Measurements from ENCODE around the gene FCER1G. TPM values are rescaled to one million over a fixed set of nuclear protein-coding genes. Genes with fewer than 3 reads are reported as not detected.

FCER1G gene
- total RNA-seq, 1 donor from 2014 or later = not detected

DNA sequence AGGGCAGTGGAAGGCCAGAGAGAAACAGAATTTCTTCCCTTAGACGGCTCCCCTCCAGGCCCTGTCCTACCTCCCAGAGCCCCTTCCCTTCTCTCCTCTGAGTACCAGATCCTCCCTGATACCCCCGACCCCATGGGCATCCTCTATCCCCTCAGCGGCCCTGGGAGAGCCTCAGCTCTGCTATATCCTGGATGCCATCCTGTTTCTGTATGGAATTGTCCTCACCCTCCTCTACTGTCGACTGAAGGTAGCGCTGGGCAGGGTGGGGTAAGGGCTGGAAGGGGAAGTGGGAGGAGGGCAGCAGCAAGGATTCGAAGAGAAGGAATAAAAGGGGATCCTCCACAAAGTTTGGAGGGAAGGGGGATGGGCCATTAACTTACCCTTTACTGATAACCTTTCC is 2.7 kb downstream of the FCER1G start:
- Histone ChIP-seq H3K27me3 (ENCODE audit: control insufficient read depth, insufficient read depth, low read length) (no peaks in the 10 kb centered on the region), H3K36me3 (ENCODE audit: control insufficient read depth, insufficient read depth, low read length) (no peaks in the 10 kb centered on the region), H3K4me3 (ENCODE audit: low read depth, low read length) (no peak overlapping the region)
- TF ChIP-seq, protein P1, sequence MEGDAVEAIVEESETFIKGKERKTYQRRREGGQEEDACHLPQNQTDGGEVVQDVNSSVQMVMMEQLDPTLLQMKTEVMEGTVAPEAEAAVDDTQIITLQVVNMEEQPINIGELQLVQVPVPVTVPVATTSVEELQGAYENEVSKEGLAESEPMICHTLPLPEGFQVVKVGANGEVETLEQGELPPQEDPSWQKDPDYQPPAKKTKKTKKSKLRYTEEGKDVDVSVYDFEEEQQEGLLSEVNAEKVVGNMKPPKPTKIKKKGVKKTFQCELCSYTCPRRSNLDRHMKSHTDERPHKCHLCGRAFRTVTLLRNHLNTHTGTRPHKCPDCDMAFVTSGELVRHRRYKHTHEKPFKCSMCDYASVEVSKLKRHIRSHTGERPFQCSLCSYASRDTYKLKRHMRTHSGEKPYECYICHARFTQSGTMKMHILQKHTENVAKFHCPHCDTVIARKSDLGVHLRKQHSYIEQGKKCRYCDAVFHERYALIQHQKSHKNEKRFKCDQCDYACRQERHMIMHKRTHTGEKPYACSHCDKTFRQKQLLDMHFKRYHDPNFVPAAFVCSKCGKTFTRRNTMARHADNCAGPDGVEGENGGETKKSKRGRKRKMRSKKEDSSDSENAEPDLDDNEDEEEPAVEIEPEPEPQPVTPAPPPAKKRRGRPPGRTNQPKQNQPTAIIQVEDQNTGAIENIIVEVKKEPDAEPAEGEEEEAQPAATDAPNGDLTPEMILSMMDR (IDR thresholded peaks at IDR 0.05; ENCODE audit: insufficient read depth, low read length, poor library complexity, severe bottlenecking) = no peak
- no peak for DNase-seq (ENCODE audit: low read depth)

DNA sequence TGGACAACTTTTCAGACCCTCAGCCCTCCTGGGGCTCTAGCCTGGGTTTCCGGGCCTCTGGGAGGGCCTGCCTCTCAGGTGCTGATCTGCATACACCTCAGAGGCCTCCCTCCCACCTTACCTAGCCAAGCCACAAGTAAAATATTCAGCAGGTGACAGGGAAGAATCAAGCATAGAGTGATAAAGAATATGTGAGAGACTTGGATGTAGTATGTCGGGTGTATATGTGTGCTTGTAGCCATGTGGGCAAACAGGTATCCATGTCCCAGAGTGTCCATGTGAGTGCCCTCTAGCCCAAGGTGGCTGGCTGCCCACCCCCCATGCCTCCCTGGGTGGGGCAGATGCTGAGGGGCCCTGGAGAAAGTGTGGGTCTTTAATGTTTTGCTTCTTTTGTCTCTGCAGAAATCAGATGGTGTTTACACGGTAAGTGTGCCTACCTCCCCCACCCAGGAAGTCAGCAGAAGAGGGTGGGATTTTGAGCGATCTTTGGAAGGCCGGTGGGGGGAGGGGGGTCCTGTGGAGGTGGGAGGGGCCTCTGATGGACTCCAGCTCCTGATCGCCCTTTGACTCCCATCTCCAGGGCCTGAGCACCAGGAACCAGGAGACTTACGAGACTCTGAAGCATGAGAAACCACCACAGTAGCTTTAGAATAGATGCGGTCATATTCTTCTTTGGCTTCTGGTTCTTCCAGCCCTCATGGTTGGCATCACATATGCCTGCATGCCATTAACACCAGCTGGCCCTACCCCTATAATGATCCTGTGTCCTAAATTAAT is 3.4 kb downstream of the FCER1G start:
- TF ChIP-seq, protein P1 (IDR thresholded peaks at IDR 0.05; ENCODE audit: insufficient read depth, low read length, poor library complexity, severe bottlenecking) = no peak
- H3K36me3 ChIP-seq (ENCODE audit: control insufficient read depth, insufficient read depth, low read length) = no peaks in the 10 kb centered on the region
- no peak overlapping the region for H3K4me3 ChIP-seq (ENCODE audit: low read depth, low read length)
- no peak for DNase-seq (ENCODE audit: low read depth)
- H3K27me3 ChIP-seq (ENCODE audit: control insufficient read depth, insufficient read depth, low read length) = no peaks in the 10 kb centered on the region

DNA sequence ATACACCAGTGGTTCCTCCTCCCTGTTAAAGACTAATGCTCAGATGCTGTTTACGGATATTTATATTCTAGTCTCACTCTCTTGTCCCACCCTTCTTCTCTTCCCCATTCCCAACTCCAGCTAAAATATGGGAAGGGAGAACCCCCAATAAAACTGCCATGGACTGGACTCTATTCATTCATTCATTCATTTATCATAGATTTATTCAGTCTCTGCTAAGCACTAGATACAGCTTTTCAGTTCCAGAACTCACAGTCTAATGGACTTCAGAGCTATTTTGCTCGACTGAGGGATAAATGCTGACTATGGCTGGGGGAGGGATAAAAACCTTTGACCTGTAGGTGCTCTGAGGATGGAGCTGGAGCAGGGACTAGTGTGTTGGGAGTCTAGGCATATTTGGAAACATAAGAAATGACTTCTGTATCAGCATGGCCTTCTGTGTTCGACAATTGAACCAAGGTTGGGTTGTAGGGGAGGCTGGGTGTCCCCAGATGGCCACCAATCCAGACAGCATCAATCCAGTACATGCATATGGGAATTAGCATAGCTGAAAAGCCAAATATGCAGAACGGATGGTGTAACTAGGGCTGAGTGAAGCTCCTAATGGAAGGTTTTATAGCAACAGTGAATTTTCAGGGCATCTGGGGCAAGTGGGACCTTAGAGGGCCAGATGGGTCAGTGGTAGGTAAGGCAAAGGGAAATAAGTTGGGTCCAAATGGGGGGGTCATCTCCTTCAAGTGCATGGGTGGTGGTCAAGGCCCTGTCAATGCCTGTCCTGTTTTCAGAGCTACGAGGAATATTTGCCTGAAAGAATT is 4.2 kb downstream of the FCER1G start:
- Histone ChIP-seq H3K4me3 (ENCODE audit: low read depth, low read length) (no peak overlapping the region), H3K36me3 (ENCODE audit: control insufficient read depth, insufficient read depth, low read length) (no peaks in the 10 kb centered on the region), H3K27me3 (ENCODE audit: control insufficient read depth, insufficient read depth, low read length) (no peaks in the 10 kb centered on the region)
- TF ChIP-seq, protein P1 (IDR thresholded peaks at IDR 0.05; ENCODE audit: insufficient read depth, low read length, poor library complexity, severe bottlenecking) = no peak
- DNase-seq (ENCODE audit: low read depth) = no peak

DNA sequence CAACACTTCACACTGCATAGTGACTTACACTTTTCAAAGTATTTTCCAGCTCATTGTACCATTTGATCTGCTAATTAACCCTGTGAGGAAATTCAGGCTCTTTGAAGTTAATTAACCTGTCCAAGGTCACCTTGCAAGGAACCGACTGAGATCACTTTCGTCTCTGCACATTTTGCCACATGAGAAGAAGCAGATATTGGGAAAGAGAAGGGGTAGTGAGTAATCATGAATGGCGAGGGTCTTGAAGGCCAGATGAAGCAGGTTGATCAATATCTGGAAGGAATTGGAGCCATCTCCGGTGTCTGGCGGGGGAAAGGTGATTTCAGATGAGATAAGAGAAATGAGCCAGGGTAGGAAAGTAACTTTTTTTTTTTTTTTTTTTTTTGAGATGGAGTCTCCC is 4.9 kb downstream of the FCER1G start:
- no peaks in the 10 kb centered on the region for H3K27me3 ChIP-seq (ENCODE audit: control insufficient read depth, insufficient read depth, low read length)
- no peak for DNase-seq (ENCODE audit: low read depth)
- no peak overlapping the region for H3K4me3 ChIP-seq (ENCODE audit: low read depth, low read length)

DNA sequence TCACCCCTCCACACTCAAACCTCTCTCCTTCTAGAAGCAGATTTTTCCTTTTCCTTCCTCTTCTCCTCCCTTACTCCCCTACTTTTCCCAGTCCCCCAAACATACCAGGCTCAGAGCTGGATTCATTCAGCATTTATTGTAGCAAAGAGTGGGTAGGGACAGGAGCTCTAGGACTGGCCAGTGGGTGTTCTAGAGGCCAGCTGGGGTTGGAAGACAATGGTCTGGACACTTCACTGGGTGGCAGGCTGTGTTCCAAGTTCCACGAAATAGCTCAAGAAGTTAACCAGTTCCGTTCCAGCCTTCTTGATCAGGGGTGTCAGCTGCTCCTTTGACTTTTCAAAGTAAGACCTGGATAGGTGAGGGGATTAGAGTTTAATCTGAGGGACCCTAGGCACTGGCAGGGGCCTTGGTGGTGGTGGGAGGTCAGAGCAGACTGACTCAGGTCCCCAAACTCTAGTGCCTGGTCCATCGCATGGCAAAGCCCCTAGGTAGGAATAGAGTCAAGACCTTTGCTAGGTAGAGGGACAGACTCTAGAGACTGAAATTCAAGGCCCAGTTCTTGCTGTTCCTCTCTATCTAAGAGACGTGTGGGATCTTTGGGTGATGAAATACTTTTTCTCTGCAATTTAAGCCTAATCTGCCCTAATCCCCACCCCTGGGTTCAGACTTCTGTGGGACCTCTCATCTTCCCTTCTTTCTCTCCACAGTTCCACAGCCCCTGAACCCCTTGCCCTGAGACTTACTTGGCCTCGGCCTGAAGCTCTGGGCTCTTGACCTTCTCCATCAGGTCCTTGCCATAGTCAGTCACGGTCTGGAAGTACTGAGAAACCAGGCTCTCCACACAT is 7.3 kb downstream of the FCER1G start:
- no peak overlapping the region for H3K4me3 ChIP-seq (ENCODE audit: low read depth, low read length)
- DNase-seq (ENCODE audit: low read depth) = no peak
- no peaks in the 10 kb centered on the region for H3K36me3 ChIP-seq (ENCODE audit: control insufficient read depth, insufficient read depth, low read length)
- H3K27me3 ChIP-seq (ENCODE audit: control insufficient read depth, insufficient read depth, low read length) = no peaks in the 10 kb centered on the region
- TF ChIP-seq, protein P1 (IDR thresholded peaks at IDR 0.05; ENCODE audit: insufficient read depth, low read length, poor library complexity, severe bottlenecking) = no peak

More for the DNA sequence above, 4.9 kb downstream of the FCER1G start:
- TF ChIP-seq, protein P1 (IDR thresholded peaks at IDR 0.05; ENCODE audit: insufficient read depth, low read length, poor library complexity, severe bottlenecking) = no peak
- H3K36me3 ChIP-seq (ENCODE audit: control insufficient read depth, insufficient read depth, low read length) = no peaks in the 10 kb centered on the region

All from kidney epithelial cell (primary cell).